Measurements from ENCODE around the gene GPR39.

GRCh38 chr2:132609101-132609890, 192.7 kb downstream of the GPR39 start:
- TF ChIP-seq POLR2AphosphoS5 (IDR thresholded peaks at IDR 0.05) (no peak), RAD21 (conservative IDR thresholded peaks at IDR 0.05) (no peak), TAF1 (IDR thresholded peaks at IDR 0.05; ENCODE audit: low read depth) (no peak), EZH2 (IDR thresholded peaks at IDR 0.05; ENCODE audit: borderline replicate concordance, insufficient read depth, low read length, poor library complexity, severe bottlenecking) (no peak), MXI1 (conservative IDR thresholded peaks at IDR 0.05; ENCODE audit: poor library complexity, severe bottlenecking) (no peak), EP300 (conservative IDR thresholded peaks at IDR 0.05; ENCODE audit: poor library complexity, severe bottlenecking) (no peak), SMC3 (conservative IDR thresholded peaks at IDR 0.05; ENCODE audit: poor library complexity) (no peak)
- TF ChIP-seq, protein P1, sequence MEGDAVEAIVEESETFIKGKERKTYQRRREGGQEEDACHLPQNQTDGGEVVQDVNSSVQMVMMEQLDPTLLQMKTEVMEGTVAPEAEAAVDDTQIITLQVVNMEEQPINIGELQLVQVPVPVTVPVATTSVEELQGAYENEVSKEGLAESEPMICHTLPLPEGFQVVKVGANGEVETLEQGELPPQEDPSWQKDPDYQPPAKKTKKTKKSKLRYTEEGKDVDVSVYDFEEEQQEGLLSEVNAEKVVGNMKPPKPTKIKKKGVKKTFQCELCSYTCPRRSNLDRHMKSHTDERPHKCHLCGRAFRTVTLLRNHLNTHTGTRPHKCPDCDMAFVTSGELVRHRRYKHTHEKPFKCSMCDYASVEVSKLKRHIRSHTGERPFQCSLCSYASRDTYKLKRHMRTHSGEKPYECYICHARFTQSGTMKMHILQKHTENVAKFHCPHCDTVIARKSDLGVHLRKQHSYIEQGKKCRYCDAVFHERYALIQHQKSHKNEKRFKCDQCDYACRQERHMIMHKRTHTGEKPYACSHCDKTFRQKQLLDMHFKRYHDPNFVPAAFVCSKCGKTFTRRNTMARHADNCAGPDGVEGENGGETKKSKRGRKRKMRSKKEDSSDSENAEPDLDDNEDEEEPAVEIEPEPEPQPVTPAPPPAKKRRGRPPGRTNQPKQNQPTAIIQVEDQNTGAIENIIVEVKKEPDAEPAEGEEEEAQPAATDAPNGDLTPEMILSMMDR (IDR thresholded peaks at IDR 0.05; ENCODE audit: poor library complexity, severe bottlenecking) = no peak
- TF ChIP-seq, protein P2, sequence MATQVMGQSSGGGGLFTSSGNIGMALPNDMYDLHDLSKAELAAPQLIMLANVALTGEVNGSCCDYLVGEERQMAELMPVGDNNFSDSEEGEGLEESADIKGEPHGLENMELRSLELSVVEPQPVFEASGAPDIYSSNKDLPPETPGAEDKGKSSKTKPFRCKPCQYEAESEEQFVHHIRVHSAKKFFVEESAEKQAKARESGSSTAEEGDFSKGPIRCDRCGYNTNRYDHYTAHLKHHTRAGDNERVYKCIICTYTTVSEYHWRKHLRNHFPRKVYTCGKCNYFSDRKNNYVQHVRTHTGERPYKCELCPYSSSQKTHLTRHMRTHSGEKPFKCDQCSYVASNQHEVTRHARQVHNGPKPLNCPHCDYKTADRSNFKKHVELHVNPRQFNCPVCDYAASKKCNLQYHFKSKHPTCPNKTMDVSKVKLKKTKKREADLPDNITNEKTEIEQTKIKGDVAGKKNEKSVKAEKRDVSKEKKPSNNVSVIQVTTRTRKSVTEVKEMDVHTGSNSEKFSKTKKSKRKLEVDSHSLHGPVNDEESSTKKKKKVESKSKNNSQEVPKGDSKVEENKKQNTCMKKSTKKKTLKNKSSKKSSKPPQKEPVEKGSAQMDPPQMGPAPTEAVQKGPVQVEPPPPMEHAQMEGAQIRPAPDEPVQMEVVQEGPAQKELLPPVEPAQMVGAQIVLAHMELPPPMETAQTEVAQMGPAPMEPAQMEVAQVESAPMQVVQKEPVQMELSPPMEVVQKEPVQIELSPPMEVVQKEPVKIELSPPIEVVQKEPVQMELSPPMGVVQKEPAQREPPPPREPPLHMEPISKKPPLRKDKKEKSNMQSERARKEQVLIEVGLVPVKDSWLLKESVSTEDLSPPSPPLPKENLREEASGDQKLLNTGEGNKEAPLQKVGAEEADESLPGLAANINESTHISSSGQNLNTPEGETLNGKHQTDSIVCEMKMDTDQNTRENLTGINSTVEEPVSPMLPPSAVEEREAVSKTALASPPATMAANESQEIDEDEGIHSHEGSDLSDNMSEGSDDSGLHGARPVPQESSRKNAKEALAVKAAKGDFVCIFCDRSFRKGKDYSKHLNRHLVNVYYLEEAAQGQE (IDR thresholded peaks at IDR 0.05; ENCODE audit: borderline replicate concordance) = no peak
